Measurements from ENCODE around the gene AURKA. TPM values are rescaled to one million over a fixed set of nuclear protein-coding genes. Genes with fewer than 3 reads are reported as not detected.

AURKA gene
- total RNA-seq, 2 experiments from 2014 or later = 97.5 to 100 TPM

DNA sequence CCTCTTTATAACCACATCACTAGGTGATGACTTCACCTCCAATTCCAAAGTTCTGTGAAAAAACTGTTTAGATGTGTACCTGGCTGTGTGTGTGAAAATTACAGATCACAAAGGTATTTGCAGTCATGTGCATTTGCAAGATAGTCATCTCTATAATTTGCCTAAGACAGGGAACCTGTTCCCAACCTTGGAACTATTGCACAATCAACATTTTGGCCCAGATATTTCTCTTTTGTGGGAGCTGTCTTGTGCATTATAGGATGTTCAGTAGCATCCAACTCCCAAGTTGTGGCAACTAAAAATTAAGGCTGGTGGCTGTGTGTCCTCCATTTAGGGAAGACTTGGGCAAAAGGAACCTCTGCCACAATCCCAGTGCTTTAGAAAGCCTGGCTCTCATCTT, 67.2 kb downstream of the AURKA start:
- Mint-ChIP-seq H3K9me3 (no peaks in the 10 kb centered on the region), H3K4me3 (no peak overlapping the region), H3K4me1 (ENCODE audit: low read depth) (no peaks in the 10 kb centered on the region), H3K27me3 (peaks cover 11% of the 10 kb centered on the region), H3K36me3 (ENCODE audit: low read depth) (no peaks in the 10 kb centered on the region), H3K27ac (no peak overlapping the region)
- no peak for TF ChIP-seq CTCF (IDR thresholded peaks at IDR 0.05)
- ChIA-PET CTCF (no interaction called here), POLR2A (no interaction called here)
- no peak for DNase-seq
- ATAC-seq = no peak
- intact Hi-C loops (cut with micrococcal nuclease) = no loop called here

- peaks cover 11% of the 10 kb centered on the region for H3K27me3 Mint-ChIP-seq
- intact Hi-C loops (cut with micrococcal nuclease) = no loop called here
- ATAC-seq = no peak
- H3K4me3 Mint-ChIP-seq = no peak overlapping the region
- no peak for DNase-seq
- no peaks in the 10 kb centered on the region for H3K36me3 Mint-ChIP-seq (ENCODE audit: low read depth)
- ChIA-PET CTCF (no interaction called here), POLR2A (no interaction called here)
- no peaks in the 10 kb centered on the region for H3K9me3 Mint-ChIP-seq
- H3K27ac Mint-ChIP-seq = no peak overlapping the region
- H3K4me1 Mint-ChIP-seq (ENCODE audit: low read depth) = no peaks in the 10 kb centered on the region
- TF ChIP-seq CTCF (IDR thresholded peaks at IDR 0.05) = no peak
These were observed 68.4 kb downstream of the AURKA start for GRCh38 chr20:56323656-56324055.

- peaks cover 11% of the 10 kb centered on the region for H3K27me3 Mint-ChIP-seq
- no peaks in the 10 kb centered on the region for H3K36me3 Mint-ChIP-seq (ENCODE audit: low read depth)
- intact Hi-C loops (cut with micrococcal nuclease) = no loop called here
- DNase-seq (no peak), ATAC-seq (no peak)
- CTCF ChIA-PET = no interaction called here
- H3K4me1 Mint-ChIP-seq (ENCODE audit: low read depth) = no peaks in the 10 kb centered on the region
- H3K27ac Mint-ChIP-seq = no peak overlapping the region
- H3K9me3 Mint-ChIP-seq = no peaks in the 10 kb centered on the region
- no peak for TF ChIP-seq CTCF (IDR thresholded peaks at IDR 0.05)
- POLR2A ChIA-PET = no interaction called here
- no peak overlapping the region for H3K4me3 Mint-ChIP-seq
These were observed 68.8 kb downstream of the AURKA start for GRCh38 chr20:56323206-56323605.

DNA sequence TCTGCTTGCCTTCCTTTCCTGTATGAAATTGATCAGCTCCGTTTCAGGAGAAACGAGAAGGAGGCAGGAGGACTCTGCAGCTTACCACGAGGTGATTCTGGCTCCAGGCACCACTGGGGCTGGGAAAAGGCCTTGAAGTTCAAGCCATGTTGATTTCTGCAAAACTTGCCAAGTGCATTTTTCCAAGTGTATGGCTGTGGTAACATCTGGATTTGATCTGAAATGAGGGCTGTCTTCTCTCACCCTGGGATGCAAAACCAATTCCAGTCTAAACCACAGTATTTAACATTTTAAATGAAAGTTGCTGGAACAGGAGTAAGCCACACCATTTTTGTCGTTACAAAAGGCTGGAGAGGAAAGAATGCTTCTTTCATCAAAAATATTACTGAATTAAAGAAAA, 69.3 kb downstream of the AURKA start:
- DNase-seq (no peak), ATAC-seq (no peak)
- Mint-ChIP-seq H3K27me3 (peaks cover 11% of the 10 kb centered on the region), H3K4me1 (ENCODE audit: low read depth) (no peaks in the 10 kb centered on the region), H3K27ac (no peak overlapping the region), H3K9me3 (no peaks in the 10 kb centered on the region), H3K4me3 (no peak overlapping the region), H3K36me3 (ENCODE audit: low read depth) (no peaks in the 10 kb centered on the region)
- ChIA-PET CTCF (no interaction called here), POLR2A (no interaction called here)
- no peak for TF ChIP-seq CTCF (IDR thresholded peaks at IDR 0.05)
- intact Hi-C loops (cut with micrococcal nuclease) = no loop called here

Other genes starting within 250 kb of the AURKA start
- gene MC3R, start 143.5 kb downstream of the AURKA start, total RNA-seq = not detected
- gene FAM210B, start 33.2 kb downstream of the AURKA start, total RNA-seq = 1 to 10 TPM; 3.7 to 4.5 TPM
- 10 to 100 TPM; 63.4 to 66.2 TPM for gene CSTF1, start 430 bp upstream of the AURKA start, total RNA-seq
- 1 to 10 TPM; 3.5 to 3.7 TPM for gene CASS4, start 20.0 kb upstream of the AURKA start, total RNA-seq
- 10 to 100 TPM; 72.0 to 76.7 TPM for gene RTF2, start 76.4 kb upstream of the AURKA start, total RNA-seq
- gene FAM209A, start 132.5 kb upstream of the AURKA start, total RNA-seq = 1 to 10 TPM in 1 of 2 experiments, under 1 TPM in 1; 0.83 to 1.1 TPM
- gene FAM209B, start 141.0 kb upstream of the AURKA start, total RNA-seq = 1 to 10 TPM in 1 of 2 experiments, not detected in 1; 1.0 TPM
- not detected for gene TFAP2C, start 237.1 kb upstream of the AURKA start, total RNA-seq